Fibroblast of villous mesenchyme (primary cell): ENCODE data around the gene PRSS57. TPM values are rescaled to one million over a fixed set of nuclear protein-coding genes. Genes with fewer than 3 reads are reported as not detected.

ENCODE experiments used
- DNase-seq: peaks from one replicate; pipeline ENCODE4 v3.0.0-alpha.2; 2010; ENCODE audit warnings: low read depth
- H3K4me3 ChIP-seq: 2 replicates; pipeline ENCODE4 v1.5.1; 2011; ENCODE audit warnings: low read depth, mild to moderate bottlenecking, low read length
- total RNA-seq: library from RNA; depleted of rRNA; stranded (reverse); fragments of >200 nt; gene quantifications from 2 replicates; pipeline ENCODE4 v1.2.3, GENCODE V29; 2012
- TF ChIP-seq, protein P1 (sequence below): IDR thresholded peaks from 2 replicates; pipeline ENCODE4 v1.5.1; 2012; ENCODE audit warnings: low read depth, mild to moderate bottlenecking, low read length; ENCODE audit not compliant: insufficient read depth

Gene PRSS57
- total RNA-seq, 1 donor = not detected

DNA sequence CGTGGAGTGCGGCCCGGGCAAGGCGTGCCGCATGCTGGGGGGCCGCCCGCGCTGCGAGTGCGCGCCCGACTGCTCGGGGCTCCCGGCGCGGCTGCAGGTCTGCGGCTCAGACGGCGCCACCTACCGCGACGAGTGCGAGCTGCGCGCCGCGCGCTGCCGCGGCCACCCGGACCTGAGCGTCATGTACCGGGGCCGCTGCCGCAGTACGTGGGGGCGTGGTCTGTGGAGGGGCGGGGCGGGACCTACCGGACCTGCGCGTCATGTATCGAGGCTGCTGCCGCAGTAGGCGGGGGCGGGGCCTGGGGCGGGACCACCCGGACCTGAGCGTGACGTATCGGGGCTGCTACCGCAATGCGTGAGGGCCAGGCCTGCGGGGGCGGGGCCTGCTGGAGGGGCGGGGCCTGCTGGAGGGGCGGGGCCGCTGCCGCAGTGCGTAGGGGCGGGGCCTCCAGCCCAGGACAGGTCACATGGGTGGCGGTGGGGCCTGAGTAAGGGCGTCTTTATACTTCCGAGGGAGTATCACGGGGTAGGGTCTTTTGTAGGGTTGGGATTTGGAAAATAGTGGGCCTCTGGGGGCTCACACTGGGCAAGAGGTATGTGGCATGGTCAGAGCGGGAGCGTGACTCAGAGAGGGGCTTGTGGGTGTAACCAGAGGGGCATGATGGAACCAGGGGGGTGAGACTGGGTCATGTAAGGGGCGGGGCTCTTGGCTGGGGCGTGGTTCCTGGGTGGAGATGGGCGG lies 14.8 kb downstream of the PRSS57 start:
- H3K4me3 ChIP-seq = peak overlapping the region; percentile 60
- peak; percentile 99 for DNase-seq
- TF ChIP-seq, protein P1, sequence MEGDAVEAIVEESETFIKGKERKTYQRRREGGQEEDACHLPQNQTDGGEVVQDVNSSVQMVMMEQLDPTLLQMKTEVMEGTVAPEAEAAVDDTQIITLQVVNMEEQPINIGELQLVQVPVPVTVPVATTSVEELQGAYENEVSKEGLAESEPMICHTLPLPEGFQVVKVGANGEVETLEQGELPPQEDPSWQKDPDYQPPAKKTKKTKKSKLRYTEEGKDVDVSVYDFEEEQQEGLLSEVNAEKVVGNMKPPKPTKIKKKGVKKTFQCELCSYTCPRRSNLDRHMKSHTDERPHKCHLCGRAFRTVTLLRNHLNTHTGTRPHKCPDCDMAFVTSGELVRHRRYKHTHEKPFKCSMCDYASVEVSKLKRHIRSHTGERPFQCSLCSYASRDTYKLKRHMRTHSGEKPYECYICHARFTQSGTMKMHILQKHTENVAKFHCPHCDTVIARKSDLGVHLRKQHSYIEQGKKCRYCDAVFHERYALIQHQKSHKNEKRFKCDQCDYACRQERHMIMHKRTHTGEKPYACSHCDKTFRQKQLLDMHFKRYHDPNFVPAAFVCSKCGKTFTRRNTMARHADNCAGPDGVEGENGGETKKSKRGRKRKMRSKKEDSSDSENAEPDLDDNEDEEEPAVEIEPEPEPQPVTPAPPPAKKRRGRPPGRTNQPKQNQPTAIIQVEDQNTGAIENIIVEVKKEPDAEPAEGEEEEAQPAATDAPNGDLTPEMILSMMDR = peak; percentile 27

DNA sequence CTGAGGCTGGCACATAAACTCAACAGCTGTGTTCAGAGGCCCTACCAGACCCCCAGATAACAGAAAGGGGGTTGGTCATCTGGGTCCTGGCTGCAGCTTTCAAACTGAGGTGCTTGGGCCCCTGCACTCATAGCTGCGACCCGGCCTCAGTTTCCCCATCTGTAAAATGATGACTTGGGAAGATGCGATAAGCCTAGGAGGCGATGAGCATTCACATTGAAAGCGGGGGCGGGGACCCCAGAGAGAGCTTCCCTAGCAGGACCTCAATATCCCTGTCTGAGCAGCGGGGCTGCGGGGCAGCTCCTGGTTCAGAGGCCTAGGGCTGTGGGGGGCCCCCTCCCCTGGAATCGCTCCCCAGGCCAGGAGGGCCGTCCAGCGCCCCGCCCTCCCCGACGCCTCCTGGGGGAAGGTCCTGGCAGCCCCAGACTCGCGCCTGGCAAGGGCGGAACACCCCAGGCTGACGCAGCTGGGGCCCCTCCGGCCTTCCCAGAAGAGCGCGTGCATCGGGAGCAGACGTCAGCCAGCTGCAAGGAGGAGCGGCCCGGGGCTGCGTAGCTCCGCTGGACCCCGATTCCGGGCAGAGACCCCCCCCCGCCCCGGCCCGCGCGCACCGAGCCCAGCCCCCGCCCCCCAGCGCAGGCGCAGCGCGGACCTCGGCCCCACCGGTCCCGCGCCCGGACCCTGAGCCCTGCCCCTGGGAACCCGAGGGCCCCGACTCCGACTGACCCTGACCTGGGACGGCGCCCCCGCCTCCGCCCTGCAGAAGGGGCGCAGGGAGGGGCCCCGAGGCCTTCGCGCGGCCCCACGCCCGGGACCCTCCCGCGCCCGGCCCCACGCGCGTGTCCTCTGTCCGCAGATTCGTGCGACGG lies 15.6 kb downstream of the PRSS57 start:
- H3K4me3 ChIP-seq = peak overlapping the region; percentile 60
- TF ChIP-seq, protein P1 = no peak
- DNase-seq = peak; percentile 91

DNA sequence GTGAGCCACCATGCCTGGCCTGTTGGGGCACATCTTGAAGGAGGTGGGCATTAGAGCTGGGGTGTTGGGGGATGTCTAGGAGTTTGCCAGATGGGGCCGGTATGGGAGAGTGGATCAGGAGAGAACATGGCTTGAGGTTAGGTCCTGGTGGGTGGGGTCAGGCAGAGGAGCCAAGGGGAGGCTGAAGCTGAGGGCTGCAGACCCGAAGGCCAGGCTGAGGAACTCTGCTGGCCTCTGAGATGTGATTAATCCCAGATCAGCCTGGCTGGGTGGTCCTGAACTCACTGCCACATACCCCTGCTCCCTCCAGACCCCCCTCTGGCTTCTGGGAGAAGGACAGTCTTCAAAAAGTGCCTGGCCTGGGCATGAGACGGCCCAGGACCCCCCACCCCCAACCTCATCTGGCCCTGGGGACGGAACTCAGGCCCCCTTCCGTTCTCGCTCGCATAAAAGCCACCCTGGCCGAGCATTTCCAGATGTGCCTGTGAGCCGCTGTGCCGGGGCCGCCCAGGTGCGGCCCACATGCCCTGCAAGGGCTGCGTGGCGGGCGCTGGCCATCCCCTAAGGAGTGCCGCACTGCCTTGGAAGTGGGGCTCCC lies 16.4 kb downstream of the PRSS57 start:
- TF ChIP-seq, protein P1 = no peak
- no peak for DNase-seq
- H3K4me3 ChIP-seq = peak overlapping the region; percentile 60

DNA sequence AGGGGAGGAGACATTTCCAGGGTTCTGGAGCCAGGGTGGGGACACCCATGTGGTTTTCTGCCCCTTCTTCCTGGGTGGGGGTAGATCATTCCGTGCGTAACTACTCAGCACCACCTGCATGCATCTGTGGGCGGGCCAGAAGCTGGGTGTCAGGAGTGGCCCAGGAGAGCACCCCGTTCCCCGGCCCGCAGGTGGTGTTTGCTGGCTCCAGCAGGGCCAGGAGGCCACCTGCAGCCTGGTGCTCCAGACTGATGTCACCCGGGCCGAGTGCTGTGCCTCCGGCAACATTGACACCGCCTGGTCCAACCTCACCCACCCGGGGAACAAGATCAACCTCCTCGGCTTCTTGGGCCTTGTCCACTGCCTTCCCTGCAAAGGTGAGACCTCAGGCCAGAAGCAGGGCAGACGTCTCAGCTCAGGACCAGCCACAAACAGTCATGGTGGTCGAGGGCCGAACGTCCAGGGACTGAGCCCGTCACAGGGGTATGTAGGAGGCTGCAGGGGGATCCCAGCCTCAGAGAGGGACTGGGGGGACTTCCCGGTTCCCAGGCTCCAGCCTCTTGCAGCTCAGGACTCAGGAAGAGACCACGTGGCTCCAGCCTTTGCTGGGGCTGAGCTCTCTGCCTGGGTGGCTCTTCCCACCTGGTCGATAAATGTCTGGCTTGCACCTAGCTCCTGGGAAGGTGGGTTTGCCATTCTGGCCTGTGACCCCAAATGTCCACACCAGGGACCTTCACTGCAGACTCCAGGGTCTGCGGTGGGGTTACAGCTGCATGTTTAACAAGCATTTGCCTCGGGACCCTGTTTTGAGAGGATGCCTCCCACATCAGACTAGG lies 17.4 kb downstream of the PRSS57 start:
- no peak for DNase-seq
- TF ChIP-seq, protein P1 = no peak
- H3K4me3 ChIP-seq = peak overlapping the region; percentile 63

DNA sequence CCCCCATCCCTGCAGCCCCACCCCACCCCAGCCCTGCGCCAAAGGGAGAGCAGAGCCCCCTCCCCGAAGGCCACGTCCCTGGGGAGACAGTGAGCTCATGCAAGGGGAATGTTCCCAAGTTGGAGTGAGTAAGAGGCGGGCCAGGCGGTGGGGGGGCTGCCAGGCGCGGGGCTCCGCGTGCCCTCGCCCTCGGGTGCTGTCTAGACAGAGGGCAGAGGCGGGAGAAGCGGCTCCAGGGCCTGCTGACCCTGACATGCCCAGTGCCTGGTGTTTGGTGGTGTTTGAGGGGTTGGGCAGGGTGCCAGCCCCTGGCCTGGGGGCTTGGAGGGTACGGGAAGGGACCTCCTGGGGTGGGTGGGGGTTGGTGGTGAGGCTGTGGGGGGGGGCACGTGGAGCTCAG lies 18.1 kb downstream of the PRSS57 start:
- peak overlapping the region; percentile 63 for H3K4me3 ChIP-seq
- peak; percentile 92 for DNase-seq
- TF ChIP-seq, protein P1 = no peak
